AG10803 (cell line): ENCODE measurements around the gene TMEM132D.

Experiments
- DNase-seq: peaks from one replicate; pipeline ENCODE4 v3.0.0; 2010; ENCODE audit warnings: low read depth
- H3K4me3 ChIP-seq: 2 replicates; pipeline ENCODE4 v1.5.1; 2011; ENCODE audit warnings: mild to moderate bottlenecking, low read length, control low read depth
- CTCF ChIP-seq: conservative IDR thresholded peaks from 2 replicates; pipeline ENCODE4 v1.5.1; 2011; ENCODE audit warnings: mild to moderate bottlenecking, low read length, control low read depth, inconsistent platforms

TMEM132D gene

DNA sequence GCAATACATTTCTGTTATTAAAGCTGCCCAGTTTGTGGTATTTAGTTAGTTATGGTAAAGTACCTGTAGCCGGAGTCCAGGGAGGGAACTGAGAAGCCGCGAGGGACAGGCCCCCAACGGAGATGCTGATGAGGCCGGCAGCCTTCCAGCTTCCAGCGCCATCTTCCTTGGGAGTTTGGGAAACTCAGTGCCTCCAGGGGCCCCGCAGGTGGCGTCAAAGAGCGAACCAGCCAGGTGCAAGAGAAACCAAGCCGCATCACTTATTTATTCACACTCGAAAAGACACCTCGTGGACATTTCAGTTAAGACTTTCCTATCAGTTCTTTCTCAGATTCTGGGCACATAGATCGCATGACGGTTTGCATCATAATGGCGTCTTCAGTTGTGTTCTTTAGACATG, 833.9 kb downstream of the TMEM132D start:
- H3K4me3 ChIP-seq: no peak overlapping the region
- no peak for DNase-seq
- no peak for TF ChIP-seq CTCF

- TF ChIP-seq CTCF: no peak
- no peak for DNase-seq
- no peak overlapping the region for H3K4me3 ChIP-seq
These were observed 835.1 kb downstream of the TMEM132D start for GRCh38 chr12:129068684-129069083.

DNA sequence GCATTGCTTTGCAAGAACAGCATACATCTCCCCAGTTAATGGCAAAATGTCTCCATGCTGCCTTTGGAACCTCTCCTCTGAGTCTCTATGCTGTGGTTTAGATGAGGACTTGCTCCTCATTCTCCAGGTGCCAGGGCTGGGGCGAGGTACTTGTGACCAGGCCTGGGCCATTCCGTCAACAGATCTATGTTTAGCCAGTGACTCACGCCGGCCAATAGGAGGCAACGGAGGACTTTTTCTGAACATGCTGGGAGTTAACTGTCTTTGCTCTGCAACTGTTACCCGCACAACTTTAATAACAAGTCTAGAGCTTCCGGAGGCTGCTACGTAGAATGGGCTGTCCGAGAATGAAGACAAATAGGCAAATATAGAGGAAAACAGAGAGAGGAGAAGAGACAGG, 836.3 kb downstream of the TMEM132D start:
- no peak for DNase-seq
- TF ChIP-seq CTCF: no peak
- H3K4me3 ChIP-seq: no peak overlapping the region

GRCh38 chr12:129064209-129064855, 839.5 kb downstream of the TMEM132D start:
- no peak overlapping the region for H3K4me3 ChIP-seq
- no peak for DNase-seq
- TF ChIP-seq CTCF: no peak

- TF ChIP-seq CTCF: no peak
- no peak overlapping the region for H3K4me3 ChIP-seq
- no peak for DNase-seq
These were observed 840.2 kb downstream of the TMEM132D start for GRCh38 chr12:129063600-129063999.

DNA sequence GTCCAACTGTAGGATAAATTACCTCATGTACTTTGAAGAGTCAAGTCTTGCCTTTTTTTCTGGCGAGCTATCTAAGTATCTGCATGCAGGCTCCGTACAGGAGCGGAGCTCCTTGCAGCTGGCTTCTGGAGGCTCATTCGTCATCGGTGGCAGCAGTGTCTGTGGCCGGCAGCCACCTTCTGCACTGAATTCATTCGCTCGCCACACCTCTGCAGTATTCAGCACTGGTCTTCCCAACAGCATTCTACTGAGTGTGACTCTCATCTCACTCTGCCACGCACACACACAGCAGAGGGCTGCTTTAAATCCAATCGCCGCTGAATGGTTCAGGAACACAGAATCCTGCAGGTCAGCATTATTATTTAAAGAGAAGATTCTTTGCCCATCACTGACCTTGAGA, 850.6 kb downstream of the TMEM132D start:
- H3K4me3 ChIP-seq: no peak overlapping the region
- no peak for TF ChIP-seq CTCF
- no peak for DNase-seq

GRCh38 chr12:129052373-129052772, 851.5 kb downstream of the TMEM132D start:
- H3K4me3 ChIP-seq: no peak overlapping the region
- TF ChIP-seq CTCF: no peak
- DNase-seq: no peak
